ENCODE measurements around the gene TRRAP.

TRRAP gene

GRCh38 chr7:98862716-98863420 is 15.5 kb upstream of the TRRAP start:
- TF ChIP-seq, protein P1, sequence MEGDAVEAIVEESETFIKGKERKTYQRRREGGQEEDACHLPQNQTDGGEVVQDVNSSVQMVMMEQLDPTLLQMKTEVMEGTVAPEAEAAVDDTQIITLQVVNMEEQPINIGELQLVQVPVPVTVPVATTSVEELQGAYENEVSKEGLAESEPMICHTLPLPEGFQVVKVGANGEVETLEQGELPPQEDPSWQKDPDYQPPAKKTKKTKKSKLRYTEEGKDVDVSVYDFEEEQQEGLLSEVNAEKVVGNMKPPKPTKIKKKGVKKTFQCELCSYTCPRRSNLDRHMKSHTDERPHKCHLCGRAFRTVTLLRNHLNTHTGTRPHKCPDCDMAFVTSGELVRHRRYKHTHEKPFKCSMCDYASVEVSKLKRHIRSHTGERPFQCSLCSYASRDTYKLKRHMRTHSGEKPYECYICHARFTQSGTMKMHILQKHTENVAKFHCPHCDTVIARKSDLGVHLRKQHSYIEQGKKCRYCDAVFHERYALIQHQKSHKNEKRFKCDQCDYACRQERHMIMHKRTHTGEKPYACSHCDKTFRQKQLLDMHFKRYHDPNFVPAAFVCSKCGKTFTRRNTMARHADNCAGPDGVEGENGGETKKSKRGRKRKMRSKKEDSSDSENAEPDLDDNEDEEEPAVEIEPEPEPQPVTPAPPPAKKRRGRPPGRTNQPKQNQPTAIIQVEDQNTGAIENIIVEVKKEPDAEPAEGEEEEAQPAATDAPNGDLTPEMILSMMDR (IDR thresholded peaks at IDR 0.05; ENCODE audit: low read depth, low read length, missing control alignments) = no peak
- in situ Hi-C loops (cut with HindIII; ENCODE audit: low pct_ligation_motif_present, low sequenced_read_pairs) = loop anchor here (25.0 kb wide), 1 partner anchor 576 kb away; the partner anchor contains the start of gene BRI3
- H3K27me3 ChIP-seq (replicated peaks) = peaks cover 3% of the 10 kb centered on the region

GRCh38 chr7:98863601-98864000 is 14.7 kb upstream of the TRRAP start:
- H3K27me3 ChIP-seq (replicated peaks) = peaks cover 9% of the 10 kb centered on the region

More at GRCh38 chr7:98862716-98863420, 15.5 kb upstream of the TRRAP start:
- DNase-seq = no peak
- H3K27ac ChIP-seq = no peak overlapping the region
- no peaks in the 10 kb centered on the region for H3K36me3 ChIP-seq (replicated peaks)
- H3K4me3 ChIP-seq (ENCODE audit: low read depth, low read length) = no peak overlapping the region

GRCh38 chr7:98864731-98865453 is 13.4 kb upstream of the TRRAP start:
- DNase-seq = no peak
- Histone ChIP-seq H3K36me3 (replicated peaks) (no peaks in the 10 kb centered on the region), H3K27ac (no peak overlapping the region), H3K27me3 (replicated peaks) (peaks cover 22% of the 10 kb centered on the region), H3K4me3 (ENCODE audit: low read depth, low read length) (no peak overlapping the region)
- TF ChIP-seq, protein P1 (IDR thresholded peaks at IDR 0.05; ENCODE audit: low read depth, low read length, missing control alignments) = no peak
- in situ Hi-C loops (cut with HindIII; ENCODE audit: low pct_ligation_motif_present, low sequenced_read_pairs) = loop anchor here (25.0 kb wide), 1 partner anchor 578 kb away; the partner anchor contains the start of gene BRI3

More at GRCh38 chr7:98863601-98864000, 14.7 kb upstream of the TRRAP start:
- in situ Hi-C loops (cut with HindIII; ENCODE audit: low pct_ligation_motif_present, low sequenced_read_pairs) = loop anchor here (25.0 kb wide), 1 partner anchor 576 kb away; the partner anchor contains the start of gene BRI3
- DNase-seq = no peak
- Histone ChIP-seq H3K27ac (no peak overlapping the region), H3K4me3 (ENCODE audit: low read depth, low read length) (no peak overlapping the region), H3K36me3 (replicated peaks) (no peaks in the 10 kb centered on the region)
- TF ChIP-seq, protein P1 (IDR thresholded peaks at IDR 0.05; ENCODE audit: low read depth, low read length, missing control alignments) = no peak

DNA sequence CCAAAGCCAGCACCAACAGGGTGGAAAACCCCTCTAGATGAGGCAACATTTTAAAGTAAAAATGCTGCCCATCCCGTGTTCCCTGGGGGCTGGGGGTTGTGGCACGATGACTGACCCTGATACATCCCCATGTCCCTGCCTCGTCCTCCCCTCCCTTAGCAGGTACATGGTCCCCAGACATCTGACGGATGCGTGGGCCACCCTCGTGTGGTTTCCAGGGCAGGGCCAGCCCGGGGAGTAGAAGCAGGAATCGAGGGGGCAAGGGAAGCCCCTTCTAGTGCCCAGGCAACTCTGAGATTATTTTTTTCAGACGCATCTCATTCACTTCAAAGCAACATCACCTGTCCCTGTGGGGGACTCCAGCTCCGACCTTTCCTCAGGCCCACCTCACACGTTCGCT is 12.0 kb upstream of the TRRAP start:
- Histone ChIP-seq H3K27me3 (replicated peaks) (peaks cover 23% of the 10 kb centered on the region), H3K4me3 (ENCODE audit: low read depth, low read length) (no peak overlapping the region), H3K36me3 (replicated peaks) (no peaks in the 10 kb centered on the region), H3K27ac (no peak overlapping the region)
- in situ Hi-C loops (cut with HindIII; ENCODE audit: low pct_ligation_motif_present, low sequenced_read_pairs) = loop anchor here (25.0 kb wide), 1 partner anchor 579 kb away; the partner anchor contains the start of gene BRI3
- no peak for DNase-seq
- TF ChIP-seq, protein P1 (IDR thresholded peaks at IDR 0.05; ENCODE audit: low read depth, low read length, missing control alignments) = no peak

- Histone ChIP-seq H3K27ac (no peak overlapping the region), H3K36me3 (replicated peaks) (no peaks in the 10 kb centered on the region), H3K4me3 (ENCODE audit: low read depth, low read length) (no peak overlapping the region), H3K27me3 (replicated peaks) (peaks cover 23% of the 10 kb centered on the region)
- TF ChIP-seq, protein P1 (IDR thresholded peaks at IDR 0.05; ENCODE audit: low read depth, low read length, missing control alignments) = no peak
- DNase-seq = no peak
- in situ Hi-C loops (cut with HindIII; ENCODE audit: low pct_ligation_motif_present, low sequenced_read_pairs) = loop anchor here (25.0 kb wide), 1 partner anchor 579 kb away; the partner anchor contains the start of gene BRI3
Observed at GRCh38 chr7:98866765-98867164, 11.6 kb upstream of the TRRAP start.
